Transverse colon (tissue), 4 donors: ENCODE data around the gene MBD3L3. TPM values are rescaled to one million over a fixed set of nuclear protein-coding genes. Genes with fewer than 3 reads are reported as not detected.

Experiments
- DNase-seq: peaks from one replicate; pipeline ENCODE4 v3.0.0-alpha.2; 2019
- H3K27ac ChIP-seq, 4 donors: fragments of 200-600 bp; sonication (generic); 2 replicates each; pipeline ENCODE4 v1.5.1; 2016 to 2018; ENCODE audit warnings: inconsistent platforms in 4 of 4
- H3K27me3 ChIP-seq: fragments of 200-600 bp; sonication (generic); 2 replicates; pipeline ENCODE4 v1.5.1; 2017; ENCODE audit warnings: inconsistent platforms
- H3K36me3 ChIP-seq, 4 donors: fragments of 200-600 bp; sonication (generic); 2 replicates each; pipeline ENCODE4 v1.5.1; 2017 to 2019; ENCODE audit warnings: inconsistent platforms in 4 of 4
- H3K4me1 ChIP-seq, 4 donors: fragments of 200-600 bp; sonication (generic); 2 replicates each; pipeline ENCODE4 v1.5.1; 2017 to 2020; ENCODE audit warnings: inconsistent platforms in 4 of 4
- H3K4me3 ChIP-seq, 4 donors: fragments of 200-600 bp; sonication (generic); 1 replicate in 1 of 4; 2 replicates in 3 of 4; pipeline versions ENCODE4 v1.5.1 to v1.6.1; 2017 to 2019; ENCODE audit warnings: inconsistent platforms in 4 of 4
- H3K9me3 ChIP-seq, 2 donors: fragments of 200-600 bp; sonication (generic); 2 replicates each; pipeline ENCODE4 v1.5.1; 2017 to 2019; ENCODE audit warnings: inconsistent platforms in 2 of 2
- CTCF ChIP-seq, 5 experiments: fragments of 200-600 bp in 3 of 5; fragments of 450-650 bp in 2 of 5; sonication (generic) in 3 of 5; IDR thresholded peaks; 1 replicate in 2 of 5; 2 replicates in 3 of 5; pipeline ENCODE4 v1.5.1; 2016 to 2017; ENCODE audit warnings: antibody characterized with exemption in 5 of 5, inconsistent platforms in 3 of 5, mild to moderate bottlenecking in 2 of 5, moderate library complexity in 1 of 5
- EP300 ChIP-seq: sonication (generic); formaldehyde crosslinking; IDR thresholded peaks from one replicate; pipeline ENCODE4 v1.6.1; 2017; ENCODE audit warnings: antibody characterized with exemption, low read depth
- POLR2A ChIP-seq: fragments of 450-650 bp; IDR thresholded peaks from one replicate; pipeline ENCODE4 v1.6.1; 2016; ENCODE audit warnings: antibody characterized with exemption, mild to moderate bottlenecking, moderate library complexity
- POLR2AphosphoS5 ChIP-seq, 3 donors: sonication (generic); formaldehyde crosslinking; IDR thresholded peaks; one replicate each; pipeline ENCODE4 v1.6.1; 2016; ENCODE audit warnings: antibody characterized with exemption in 3 of 3
- WGBS, 2 donors: methylation state at CpG; one replicate each; pipeline ENCODE4 v1.1.5; 2018; ENCODE audit warnings: low coverage in 1 of 2; 5-methylcytosine and 5-hydroxymethylcytosine counted together
- in situ Hi-C, 4 donors: fragments of 200-750 bp; cut with MboI; loops; one replicate each; pipeline versions ENCODE4 v1.15.0 to v1.15.1; 2017; ENCODE audit warnings: low sequenced_read_pairs in 3 of 4, low pct_ligation_motif_present in 1 of 4, low pct_unique_long_range_greater_than_20kb in 1 of 4
- intact Hi-C: fragments of 100-400 bp; cut with DNase I; formaldehyde crosslinking; loops from one replicate; pipeline ENCODE4 v1.15.1; 2023; ENCODE audit warnings: low total_unique reads
- total RNA-seq, 4 donors: library from RNA; depleted of rRNA; stranded (reverse); fragments of >200 nt; gene quantifications; one replicate each; pipeline ENCODE4 v1.1.0, GENCODE V29; 2016

MBD3L3 gene
- total RNA-seq, 4 donors from 2014 or later = not detected

- Histone ChIP-seq H3K27me3 (no peaks in the 10 kb centered on the region), H3K36me3 (peaks cover 0 to 60% (median 31%) of the 10 kb centered on the region in 4 donors), H3K9me3 (peaks cover 13 to 21% of the 10 kb centered on the region in 2 donors), H3K27ac (no peak overlapping the region), H3K4me1 (peaks cover 8 to 10% (median 8%) of the 10 kb centered on the region in 4 donors), H3K4me3 (no peak overlapping the region)
- WGBS, 2 donors = 92 to 97% methylated on average over 4 to 6 of the region's 6 CpGs
- intact Hi-C loops (no loop called here), in situ Hi-C loops (no loop called here)
- no peak for DNase-seq
- no peak for TF ChIP-seq POLR2AphosphoS5 (IDR thresholded peaks at IDR 0.05)
- TF ChIP-seq CTCF (IDR thresholded peaks at IDR 0.05) = no peak
- no peak for TF ChIP-seq EP300
- TF ChIP-seq POLR2A = no peak
These were observed 14.1 kb upstream of the MBD3L3 start for GRCh38 chr19:7072541-7072940.

GRCh38 chr19:7069904-7070226, 11.4 kb upstream of the MBD3L3 start:
- no peak for DNase-seq
- Histone ChIP-seq H3K36me3 (peaks cover 0 to 34% (median 15%) of the 10 kb centered on the region in 4 donors), H3K4me1 (peaks cover 8 to 10% (median 8%) of the 10 kb centered on the region in 4 donors), H3K4me3 (peak overlapping the region; percentile 52 to 95 (median 82)), H3K27ac (peak overlapping the region; percentile 85 to 88 (median 86)), H3K9me3 (no peaks in the 10 kb centered on the region), H3K27me3 (no peaks in the 10 kb centered on the region)
- in situ Hi-C loops = no loop called here
- WGBS, 2 donors = 0% methylated on average over 12 of the region's 12 CpGs; no CpG with 5 or more reads in 1 of the 2 donors
- intact Hi-C loops = loop anchor here (10.0 kb wide), 1 partner anchor 1585 kb away; no protein-coding TSS in a partner anchor
- no peak for TF ChIP-seq EP300

- peaks cover 0 to 31% (median 13%) of the 10 kb centered on the region in 4 donors for H3K36me3 ChIP-seq
- DNase-seq = peak; percentile 100
- no peaks in the 10 kb centered on the region for H3K27me3 ChIP-seq
- 0% methylated on average over 1 to 47 of the region's 56 CpGs for WGBS, 2 donors
- H3K4me3 ChIP-seq = peak within 1 kb of the TSS; percentile 52 to 95 (median 82)
- TF ChIP-seq POLR2AphosphoS5 (IDR thresholded peaks at IDR 0.05) (peak; percentile 63 to 81 (median 73)), POLR2A (peak; percentile 71), EP300 (no peak)
- peaks cover 8 to 10% (median 8%) of the 10 kb centered on the region in 4 donors for H3K4me1 ChIP-seq
- no peaks in the 10 kb centered on the region for H3K9me3 ChIP-seq
- H3K27ac ChIP-seq = peak within 1 kb of the TSS; percentile 85 to 88 (median 86)
- intact Hi-C loops = loop anchor here (10.0 kb wide), 1 partner anchor 1586 kb away; no protein-coding TSS in a partner anchor
- in situ Hi-C loops = no loop called here
These were observed 10.8 kb upstream of the MBD3L3 start, which contains the start of gene ZNF557 for GRCh38 chr19:7069042-7069903. Gene ZNF557 (plus strand): TSS chr19:7069703. CDS start chr19:7075075, 5,372 bp downstream.

- peaks cover 0 to 24% (median 10%) of the 10 kb centered on the region in 4 donors for H3K36me3 ChIP-seq
- in situ Hi-C loops = no loop called here
- no peaks in the 10 kb centered on the region for H3K9me3 ChIP-seq
- H3K27ac ChIP-seq = peak overlapping the region in 3 of 4 donors; percentile 9 to 59 (median 43)
- no peak overlapping the region for H3K4me3 ChIP-seq
- intact Hi-C loops = loop anchor here (10.0 kb wide), 1 partner anchor 1586 kb away; no protein-coding TSS in a partner anchor
- WGBS, 2 donors = 62 to 81% methylated on average over 3 to 6 of the region's 6 CpGs
- no peak for DNase-seq
- H3K4me1 ChIP-seq = peaks cover 8 to 10% (median 8%) of the 10 kb centered on the region in 4 donors
- TF ChIP-seq POLR2AphosphoS5 (IDR thresholded peaks at IDR 0.05) = no peak
- no peak for TF ChIP-seq EP300
- no peak for TF ChIP-seq POLR2A
- TF ChIP-seq CTCF (IDR thresholded peaks at IDR 0.05) = no peak
- no peaks in the 10 kb centered on the region for H3K27me3 ChIP-seq
These were observed 10.1 kb upstream of the MBD3L3 start for GRCh38 chr19:7068599-7068998.

- 81 to 85% methylated on average over 2 of the region's 2 CpGs for WGBS, 2 donors
- H3K27ac ChIP-seq = no peak overlapping the region
- H3K4me3 ChIP-seq = no peak overlapping the region
- no peaks in the 10 kb centered on the region for H3K27me3 ChIP-seq
- intact Hi-C loops = loop anchor here (10.0 kb wide), 1 partner anchor 1587 kb away; no protein-coding TSS in a partner anchor
- H3K36me3 ChIP-seq = peaks cover 0 to 15% (median 6%) of the 10 kb centered on the region in 4 donors
- in situ Hi-C loops = no loop called here
- TF ChIP-seq POLR2AphosphoS5 (IDR thresholded peaks at IDR 0.05) = no peak
- no peak for TF ChIP-seq EP300
- no peak for TF ChIP-seq CTCF (IDR thresholded peaks at IDR 0.05)
- TF ChIP-seq POLR2A = no peak
- H3K9me3 ChIP-seq = no peaks in the 10 kb centered on the region
- DNase-seq = no peak
- peaks cover 8 to 10% (median 8%) of the 10 kb centered on the region in 4 donors for H3K4me1 ChIP-seq
These were observed 9.2 kb upstream of the MBD3L3 start for GRCh38 chr19:7067716-7068115.
